GM12874 (cell line): ENCODE measurements around the gene PSMF1.

Source experiments
- TF ChIP-seq, protein P1 (sequence below): IDR thresholded peaks from 2 replicates; pipeline ENCODE4 v1.5.1; 2011; ENCODE audit warnings: low read depth, mild to moderate bottlenecking, control low read depth, low read length, moderate library complexity; ENCODE audit not compliant: insufficient read depth

Gene PSMF1

GRCh38 chr20:1202762-1203504, 84.5 kb downstream of the PSMF1 start, which contains the start of gene C20orf202:
TSS of gene C20orf202 (plus strand) at chr20:1203454. CDS start at chr20:1203586, 132 bp downstream.
- TF ChIP-seq, protein P1, sequence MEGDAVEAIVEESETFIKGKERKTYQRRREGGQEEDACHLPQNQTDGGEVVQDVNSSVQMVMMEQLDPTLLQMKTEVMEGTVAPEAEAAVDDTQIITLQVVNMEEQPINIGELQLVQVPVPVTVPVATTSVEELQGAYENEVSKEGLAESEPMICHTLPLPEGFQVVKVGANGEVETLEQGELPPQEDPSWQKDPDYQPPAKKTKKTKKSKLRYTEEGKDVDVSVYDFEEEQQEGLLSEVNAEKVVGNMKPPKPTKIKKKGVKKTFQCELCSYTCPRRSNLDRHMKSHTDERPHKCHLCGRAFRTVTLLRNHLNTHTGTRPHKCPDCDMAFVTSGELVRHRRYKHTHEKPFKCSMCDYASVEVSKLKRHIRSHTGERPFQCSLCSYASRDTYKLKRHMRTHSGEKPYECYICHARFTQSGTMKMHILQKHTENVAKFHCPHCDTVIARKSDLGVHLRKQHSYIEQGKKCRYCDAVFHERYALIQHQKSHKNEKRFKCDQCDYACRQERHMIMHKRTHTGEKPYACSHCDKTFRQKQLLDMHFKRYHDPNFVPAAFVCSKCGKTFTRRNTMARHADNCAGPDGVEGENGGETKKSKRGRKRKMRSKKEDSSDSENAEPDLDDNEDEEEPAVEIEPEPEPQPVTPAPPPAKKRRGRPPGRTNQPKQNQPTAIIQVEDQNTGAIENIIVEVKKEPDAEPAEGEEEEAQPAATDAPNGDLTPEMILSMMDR, result no peak

GRCh38 chr20:1203630-1204029, 85.2 kb downstream of the PSMF1 start:
- TF ChIP-seq, protein P1, result no peak

DNA sequence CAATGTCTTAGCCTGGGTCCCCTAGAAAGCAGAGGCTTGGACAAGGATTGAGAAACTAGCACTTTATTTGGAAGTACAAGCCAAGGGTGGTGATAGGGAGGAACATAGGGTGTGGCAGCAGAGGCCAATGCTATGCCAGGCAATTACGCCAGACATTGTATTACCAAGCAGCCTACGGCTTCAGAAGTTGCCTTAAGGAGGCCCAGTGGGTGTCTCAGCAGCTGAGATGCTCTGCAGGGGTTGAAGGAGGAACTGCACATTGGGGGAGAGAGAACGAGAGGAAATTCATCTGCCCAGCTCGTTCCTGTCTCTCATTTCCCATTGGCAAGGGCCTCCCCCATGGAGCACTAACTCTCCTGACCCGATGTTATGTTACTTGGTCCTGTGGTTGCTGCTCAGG, 85.7 kb downstream of the PSMF1 start:
- TF ChIP-seq, protein P1, result no peak

DNA sequence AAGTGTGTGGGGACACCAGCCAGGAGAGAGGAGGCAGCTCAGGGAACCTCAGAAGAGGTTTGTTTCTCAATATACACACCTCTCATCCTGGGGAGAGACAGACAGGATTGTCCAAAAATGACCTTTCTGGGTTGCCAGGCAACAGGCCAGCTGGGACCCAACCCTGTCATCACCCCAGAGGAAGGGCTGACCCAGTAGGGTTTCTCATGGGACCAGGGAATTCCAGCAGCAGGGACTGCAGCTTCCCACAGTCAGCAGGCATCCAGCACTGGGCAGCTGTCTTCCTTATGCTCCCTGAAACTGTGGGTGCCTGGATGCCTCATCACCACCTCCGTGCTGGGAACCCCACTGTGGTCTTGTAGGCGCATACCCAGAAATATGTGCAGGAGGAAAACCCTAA, 86.2 kb downstream of the PSMF1 start:
- TF ChIP-seq, protein P1, result no peak

- TF ChIP-seq, protein P1, result no peak
These were observed 87.4 kb downstream of the PSMF1 start for GRCh38 chr20:1205802-1206201.

GRCh38 chr20:1206366-1207148, 88.2 kb downstream of the PSMF1 start:
- TF ChIP-seq, protein P1, result no peak

- TF ChIP-seq, protein P1, result no peak
These were observed 89.0 kb downstream of the PSMF1 start for GRCh38 chr20:1207293-1207878.
